Stimulated activated CD4-positive, alpha-beta T cell treated with anti-CD3 and anti-CD28 coated beads, Interleukin-2, amount 100 ng/mL, for 48 hours (primary cell): ENCODE results near the gene ZNF638.

Source experiments
- DNase-seq, 2 donors: peaks; one replicate each; pipeline ENCODE4 v3.0.0-alpha.2; 2020

The ZNF638 gene

DNA sequence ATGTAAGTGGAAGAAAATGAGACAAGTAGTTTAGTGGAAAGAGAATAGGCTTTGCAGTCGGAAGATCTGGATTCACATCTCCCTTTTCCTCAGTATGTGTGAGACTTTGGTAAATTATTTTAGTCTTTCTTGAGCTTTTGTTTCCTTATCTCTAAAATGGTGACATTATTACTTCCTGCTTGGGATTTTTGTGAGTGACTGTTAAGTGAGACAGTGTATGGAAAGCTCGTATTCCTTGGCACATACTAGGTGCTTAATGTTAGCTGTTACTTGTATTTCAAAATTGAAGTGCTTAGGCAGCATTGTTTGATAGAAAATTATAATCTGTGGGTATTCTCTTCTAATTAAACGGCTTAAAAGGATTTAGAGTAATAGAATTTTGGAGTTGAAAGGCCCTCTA lies 2.0 kb downstream of the ZNF638 start:
- no peak for DNase-seq

DNA sequence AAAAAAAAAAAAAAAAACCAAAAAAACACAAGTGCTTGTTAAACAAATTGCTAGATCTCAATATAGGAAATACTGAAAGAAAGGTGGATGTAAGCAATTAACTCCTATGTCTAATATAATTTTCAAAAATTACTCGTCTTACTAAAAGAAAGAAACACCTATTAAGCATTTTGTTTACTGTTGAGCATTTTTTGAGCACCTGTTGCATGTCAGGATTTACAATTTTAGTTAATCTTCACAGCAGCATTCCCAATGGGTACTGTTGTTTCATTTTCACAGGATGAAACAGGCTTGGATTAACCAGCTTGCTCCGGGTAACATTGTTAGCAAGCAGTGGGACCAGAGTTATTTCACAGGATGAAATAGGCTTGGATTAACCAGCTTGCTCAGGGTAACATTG lies 4.8 kb downstream of the ZNF638 start:
- no peak for DNase-seq

DNA sequence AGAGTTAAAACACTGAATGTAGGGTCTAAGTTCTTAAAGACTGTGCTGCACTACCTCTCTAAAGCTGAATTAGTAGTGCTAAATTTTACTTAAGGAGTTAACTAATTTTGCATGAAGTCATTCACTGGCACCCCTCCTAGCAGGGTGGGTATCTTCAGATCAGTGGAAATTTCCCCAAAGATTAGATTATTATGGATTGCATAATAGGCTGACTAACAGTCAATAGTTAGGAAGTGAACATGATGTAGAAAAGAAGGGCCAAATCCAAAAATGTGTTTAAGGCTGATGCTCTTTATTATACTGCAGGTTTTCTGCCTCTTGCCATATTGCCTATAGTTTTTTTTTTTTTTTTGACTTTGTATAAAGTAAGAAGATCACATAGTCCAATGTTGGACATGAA lies 5.2 kb downstream of the ZNF638 start:
- DNase-seq: no peak

DNA sequence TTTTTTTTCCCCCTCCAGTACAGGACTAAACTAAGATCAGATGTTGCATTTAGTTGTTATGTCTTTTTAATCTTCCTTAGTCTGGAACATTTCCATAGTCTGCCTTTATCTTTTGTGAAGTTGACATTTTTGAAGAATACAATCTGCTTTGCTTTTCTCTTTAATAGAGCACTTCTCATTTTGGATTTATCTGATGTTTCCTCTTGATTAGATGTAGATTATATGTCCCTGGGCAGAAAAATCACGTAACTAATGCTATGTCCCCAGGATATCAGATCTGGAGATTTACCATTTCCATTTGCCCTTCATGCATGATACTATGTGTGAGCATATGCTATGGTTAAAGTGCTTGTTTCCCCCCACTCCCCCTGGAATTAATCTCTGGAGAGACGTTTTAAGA lies 6.2 kb downstream of the ZNF638 start:
- DNase-seq: no peak

DNA sequence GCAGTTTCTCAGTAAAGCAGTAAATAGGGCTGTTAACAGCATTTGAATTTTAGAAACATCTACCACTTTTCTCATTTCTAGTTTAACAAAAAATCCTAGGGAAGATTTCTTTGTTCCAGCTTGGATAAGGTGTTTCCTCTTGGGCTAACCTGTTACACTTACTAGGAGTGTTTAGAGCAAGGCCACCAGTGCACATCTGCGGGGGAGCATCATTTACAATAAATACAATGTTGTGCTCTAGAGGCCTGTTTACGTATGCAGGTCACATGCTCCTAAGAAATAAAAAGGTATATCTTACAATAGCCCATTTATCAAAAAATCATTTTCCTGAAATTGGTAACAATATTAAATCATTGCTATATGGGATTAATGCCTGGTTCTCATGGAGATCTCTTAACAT lies 8.1 kb downstream of the ZNF638 start:
- no peak for DNase-seq

DNA sequence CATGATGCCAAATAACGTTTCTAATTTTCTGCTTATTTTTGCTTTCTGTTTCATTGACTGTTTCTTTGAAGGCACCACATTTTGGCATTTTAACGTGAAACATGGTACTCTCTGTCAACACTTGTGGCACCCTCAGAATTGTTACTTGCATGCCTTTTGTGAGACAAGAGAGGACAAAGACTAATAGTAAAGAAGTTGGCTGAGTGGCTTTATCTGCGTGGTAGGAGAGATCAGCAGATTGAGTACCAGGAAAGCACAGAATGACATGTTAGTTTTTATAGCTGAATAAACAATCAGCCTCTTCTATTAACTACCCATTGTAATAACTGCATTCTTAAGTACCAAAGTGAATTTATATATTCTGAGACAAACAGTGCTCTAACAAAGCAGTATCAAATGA lies 8.6 kb downstream of the ZNF638 start:
- DNase-seq: no peak

DNA sequence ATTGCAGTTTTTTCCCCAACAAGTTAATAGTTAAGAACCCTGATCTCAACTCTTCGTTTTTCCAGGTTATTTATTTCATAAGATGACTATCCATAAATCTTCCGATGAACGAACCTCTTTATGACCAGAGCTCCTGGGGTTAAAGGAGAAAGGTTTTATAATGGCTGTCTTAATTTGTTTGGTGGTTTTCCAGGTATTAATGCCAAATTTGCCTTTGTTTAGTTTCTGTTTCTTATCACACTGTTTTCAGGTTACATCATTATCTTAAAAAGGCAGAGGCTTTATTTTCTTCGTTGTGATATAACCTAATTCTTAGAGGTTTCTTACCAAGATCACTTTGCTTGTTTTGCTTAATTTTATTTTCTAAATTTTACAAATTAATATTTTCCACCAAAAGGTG lies 10.1 kb downstream of the ZNF638 start:
- no peak for DNase-seq

DNA sequence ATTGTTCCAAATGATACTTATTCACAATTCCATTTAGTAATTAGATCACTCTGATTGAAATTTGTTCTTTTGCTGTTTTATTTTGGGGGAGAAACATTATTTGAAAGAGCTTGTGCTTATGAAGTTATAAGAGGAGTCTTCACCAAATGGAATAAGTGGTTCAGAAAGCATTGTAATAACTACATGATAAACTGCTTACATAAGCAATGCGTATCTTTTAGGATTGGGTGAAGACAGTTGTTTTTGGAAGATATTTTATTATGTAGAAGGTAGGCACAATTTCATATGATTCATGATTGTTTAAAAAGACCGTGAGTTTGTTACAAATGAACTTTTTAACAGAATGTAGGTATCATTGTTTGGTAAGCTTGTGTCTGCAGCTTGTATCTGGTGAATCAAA lies 14.5 kb downstream of the ZNF638 start:
- no peak for DNase-seq

DNA sequence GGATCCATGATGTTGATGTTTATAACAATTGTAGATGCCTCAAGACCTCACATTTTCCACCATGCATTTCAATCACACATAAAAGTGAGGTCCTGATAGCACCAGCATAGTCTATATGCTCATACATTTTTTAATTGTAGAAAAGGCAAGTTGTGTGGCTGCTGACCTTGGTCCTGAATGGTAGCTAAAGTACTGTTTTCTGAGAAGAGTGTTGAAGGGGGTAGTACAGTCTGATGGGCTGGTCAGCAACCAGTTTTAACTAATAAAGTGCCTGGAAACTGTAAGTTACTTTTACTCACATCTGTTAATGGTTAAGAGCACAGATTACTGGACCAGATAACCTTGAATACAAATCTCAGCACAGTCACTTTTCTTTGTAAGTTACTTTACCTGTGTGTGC lies 15.9 kb downstream of the ZNF638 start:
- no peak for DNase-seq

DNA sequence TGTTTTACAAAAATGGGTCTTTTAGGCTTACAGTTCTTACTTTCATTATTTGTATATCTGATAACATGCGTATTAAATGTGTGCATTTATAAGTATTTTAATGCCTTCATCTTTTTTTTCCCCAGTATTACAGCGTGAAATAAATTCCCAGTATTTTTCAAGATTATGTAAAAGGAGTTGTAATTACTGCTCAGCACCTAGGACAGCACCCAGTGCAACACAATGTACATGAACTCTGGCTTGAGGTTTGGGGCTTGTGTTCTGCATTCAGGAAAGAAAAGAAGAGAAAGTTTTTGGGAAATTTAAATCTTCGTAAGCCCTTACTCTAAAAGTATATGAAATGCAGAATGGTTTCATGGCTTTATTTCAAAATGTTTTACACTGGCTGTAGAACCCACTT lies 16.7 kb downstream of the ZNF638 start:
- DNase-seq: no peak

DNA sequence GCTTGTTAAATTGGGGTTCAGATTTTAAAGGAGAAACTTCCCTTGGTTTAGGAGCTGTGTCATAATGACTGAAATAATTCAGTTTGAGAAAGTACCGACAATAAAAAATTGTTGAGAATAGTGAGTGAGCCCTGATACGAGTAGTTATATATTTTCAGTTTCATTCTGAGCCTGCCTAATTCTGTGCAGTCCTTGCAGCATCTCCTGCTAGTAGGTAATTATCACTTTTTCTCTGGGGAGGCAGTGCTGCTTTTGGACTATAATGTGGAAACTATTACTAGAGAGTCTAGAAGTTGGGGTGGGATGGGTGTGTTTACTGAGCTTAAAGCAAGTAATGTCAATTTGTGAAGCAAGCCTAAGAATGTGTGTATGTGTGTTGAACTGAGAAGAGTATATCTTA lies 21.7 kb downstream of the ZNF638 start:
- no peak for DNase-seq

DNA sequence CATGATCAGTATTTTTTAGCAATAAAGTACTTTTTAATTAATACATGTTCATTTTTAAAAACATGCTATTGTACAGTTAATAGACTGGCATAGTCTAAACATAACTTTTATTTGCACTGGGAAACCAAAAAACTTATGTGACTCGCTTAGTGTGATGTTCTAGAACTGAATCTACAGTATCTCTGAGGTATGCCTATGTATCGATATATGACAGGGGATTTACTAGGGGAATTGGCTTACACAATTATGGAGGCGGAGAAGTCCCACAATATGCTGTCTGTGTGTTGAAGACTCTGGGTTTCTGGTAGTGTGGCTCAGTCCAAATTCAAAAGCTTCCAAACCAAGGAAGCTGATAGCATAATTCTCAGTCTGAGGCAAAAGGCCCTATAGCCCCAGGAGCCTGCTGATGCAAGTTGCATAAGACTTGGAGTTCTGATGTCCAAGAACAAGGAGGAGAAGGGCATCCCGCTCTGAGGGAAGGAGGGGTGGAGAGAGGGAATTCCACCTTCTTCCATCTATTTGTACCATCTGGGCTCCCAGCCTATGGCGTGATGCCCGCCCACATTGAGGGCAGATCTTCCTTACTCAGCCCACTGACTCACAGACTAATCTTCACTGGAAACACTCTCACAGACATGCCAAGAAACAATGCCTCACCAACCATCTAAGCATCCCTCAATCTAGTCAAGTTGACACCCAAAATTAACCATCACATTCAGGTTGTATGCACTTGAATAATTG lies 27.5 kb downstream of the ZNF638 start:
- DNase-seq: peak; percentile 6 to 8

DNA sequence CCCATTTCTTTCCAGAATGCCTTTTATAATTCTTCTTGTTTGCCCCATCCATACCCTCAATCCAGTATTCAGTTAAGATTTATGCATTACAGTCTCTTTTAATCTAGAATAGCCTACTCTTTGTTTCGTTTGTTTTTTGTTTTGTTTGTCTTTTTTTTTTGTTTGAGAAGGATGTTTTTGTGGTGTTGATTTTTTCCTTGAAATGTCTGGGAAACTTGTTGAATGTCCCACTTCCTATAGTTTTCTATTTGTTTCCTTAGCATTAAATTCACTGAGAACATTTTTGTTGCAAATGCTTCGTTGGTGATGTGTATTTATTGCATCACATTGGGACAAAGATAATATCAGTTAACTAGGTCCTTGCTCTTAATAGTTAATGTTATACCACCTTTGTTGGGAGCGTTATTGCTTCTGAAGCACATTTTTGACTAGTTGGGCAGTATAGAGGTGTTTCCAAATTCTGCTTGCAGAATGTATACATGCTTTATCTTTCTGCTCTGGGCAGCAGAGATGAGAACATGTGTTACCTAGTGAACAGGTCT lies 28.9 kb downstream of the ZNF638 start:
- DNase-seq: no peak

DNA sequence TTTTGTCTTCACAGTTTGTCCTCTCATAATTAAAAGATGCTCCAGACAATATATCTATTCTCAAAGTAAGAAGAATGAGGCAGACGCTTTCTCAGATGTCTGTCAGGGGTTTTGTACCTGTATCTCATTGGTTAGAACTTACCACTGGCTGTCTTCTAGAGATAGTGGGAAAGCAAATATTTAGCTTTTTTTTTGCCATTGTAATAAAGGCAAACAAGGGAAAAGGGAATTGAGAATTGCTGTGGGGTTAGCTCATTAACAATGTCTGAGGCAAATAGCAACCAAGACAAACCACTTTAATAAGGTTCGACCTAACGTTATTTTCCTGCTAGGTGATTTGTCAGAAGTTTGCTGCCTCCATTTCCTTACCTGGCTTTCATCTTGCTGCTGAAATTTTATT lies 30.0 kb downstream of the ZNF638 start:
- no peak for DNase-seq

DNA sequence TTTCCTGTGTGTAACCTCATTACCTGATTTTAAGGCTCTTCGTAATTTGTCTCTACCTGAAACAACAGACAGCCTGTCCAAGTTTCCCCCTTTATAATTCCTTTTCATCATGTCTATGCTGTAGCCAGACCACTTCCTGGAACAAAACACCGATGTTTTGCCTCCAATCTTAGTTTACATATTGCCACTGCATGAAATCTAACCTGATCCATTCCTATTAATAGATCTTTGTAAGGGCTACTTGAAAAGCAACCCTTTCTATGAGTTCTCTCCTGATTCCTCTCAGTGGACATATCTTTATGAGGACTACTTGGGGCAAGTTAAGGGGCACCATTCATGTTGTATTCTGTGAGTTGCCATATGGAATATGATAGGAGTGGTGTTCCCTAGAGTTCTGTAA lies 30.9 kb downstream of the ZNF638 start:
- DNase-seq: no peak

DNA sequence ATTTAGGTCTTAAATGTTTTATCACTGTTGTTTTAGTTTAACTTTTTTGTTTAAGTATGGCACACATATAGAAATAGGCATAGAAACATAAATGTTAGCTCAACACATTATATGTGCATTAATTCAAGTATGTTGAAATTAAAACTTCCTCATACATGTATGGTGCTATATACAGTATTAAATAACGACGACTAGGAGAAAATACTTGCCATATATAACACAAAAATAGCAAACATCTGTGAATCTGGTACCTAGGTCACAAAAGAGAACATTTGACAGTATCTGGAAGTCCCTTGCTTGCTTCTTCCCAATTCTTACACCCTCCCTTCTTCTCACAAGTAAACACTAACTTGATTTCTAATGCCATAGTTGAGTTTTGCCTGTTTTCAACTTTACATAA lies 38.4 kb downstream of the ZNF638 start:
- no peak for DNase-seq

DNA sequence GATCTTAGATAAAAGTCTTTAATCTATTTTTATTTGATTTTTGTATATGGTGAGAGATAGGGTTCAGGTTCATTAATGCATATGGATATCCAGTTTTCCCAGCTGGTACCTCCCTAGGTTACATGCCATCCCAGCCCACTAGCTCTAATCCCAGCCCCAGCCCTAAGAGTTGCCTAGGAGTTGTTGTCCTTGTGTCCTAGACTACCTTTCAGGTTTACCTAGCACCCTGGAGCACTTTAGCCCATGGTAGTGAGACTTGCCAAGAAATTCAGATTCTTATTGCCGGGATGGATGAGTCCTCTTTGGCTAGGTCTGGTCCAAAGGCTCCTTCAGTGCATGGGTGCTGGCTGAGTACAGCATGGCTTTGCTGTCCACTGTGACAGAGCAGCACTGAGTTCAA lies 40.5 kb downstream of the ZNF638 start:
- DNase-seq: no peak

DNA sequence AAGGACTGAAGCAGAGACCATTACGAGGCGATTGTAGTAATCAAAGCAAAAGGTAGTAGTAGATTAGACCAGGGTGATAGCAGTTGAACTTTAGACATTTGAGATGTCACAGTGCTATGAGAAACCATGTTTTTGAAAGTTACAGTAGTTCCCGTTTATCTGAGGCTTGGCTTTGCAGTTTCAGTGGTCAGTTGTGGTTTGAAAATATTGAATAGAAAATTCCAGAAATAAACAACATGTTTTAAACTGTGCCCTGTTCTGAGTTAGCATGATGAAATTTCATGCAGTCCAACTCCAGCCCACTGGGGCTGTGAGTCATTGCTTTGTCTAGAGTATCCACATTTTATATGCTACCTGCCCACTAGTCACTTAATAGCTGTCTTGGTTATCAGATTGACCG lies 47.5 kb downstream of the ZNF638 start:
- DNase-seq: no peak

DNA sequence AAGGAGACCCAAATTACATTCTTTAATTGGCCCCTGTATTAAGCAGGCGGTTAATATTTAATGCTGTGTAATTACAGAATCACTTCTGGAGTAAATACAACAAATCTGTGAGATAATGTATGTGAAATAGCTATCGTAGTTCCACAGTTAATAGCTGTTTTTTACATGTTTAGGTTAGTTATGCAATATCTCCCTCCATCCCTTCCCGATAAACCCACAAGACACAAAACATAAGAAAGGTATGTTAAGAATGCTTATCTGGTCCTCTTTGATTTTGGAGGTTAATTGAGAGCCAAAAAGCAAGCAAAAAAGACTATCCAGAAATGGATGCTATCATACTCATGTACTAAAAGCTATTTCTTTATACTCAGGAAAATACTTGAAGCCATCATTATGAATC lies 49.1 kb downstream of the ZNF638 start:
- DNase-seq: no peak

DNA sequence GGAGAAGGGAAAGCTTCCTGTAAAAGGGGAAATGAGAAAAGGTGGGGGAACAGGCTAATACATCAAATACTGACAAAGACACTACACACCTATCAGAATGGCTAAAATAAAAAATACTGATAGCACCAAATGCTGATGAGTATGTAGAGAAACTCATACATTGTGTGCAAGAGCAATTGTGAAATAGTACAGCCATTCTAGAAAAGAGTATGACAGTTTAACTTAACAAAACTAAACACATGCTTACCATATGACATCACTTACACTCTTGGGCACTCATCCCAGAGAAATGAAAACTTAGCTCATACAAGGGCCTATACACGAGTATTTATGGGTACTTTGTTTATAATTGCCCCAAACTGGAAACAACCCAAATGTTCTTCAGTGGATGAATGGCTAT lies 53.4 kb downstream of the ZNF638 start:
- no peak for DNase-seq

DNA sequence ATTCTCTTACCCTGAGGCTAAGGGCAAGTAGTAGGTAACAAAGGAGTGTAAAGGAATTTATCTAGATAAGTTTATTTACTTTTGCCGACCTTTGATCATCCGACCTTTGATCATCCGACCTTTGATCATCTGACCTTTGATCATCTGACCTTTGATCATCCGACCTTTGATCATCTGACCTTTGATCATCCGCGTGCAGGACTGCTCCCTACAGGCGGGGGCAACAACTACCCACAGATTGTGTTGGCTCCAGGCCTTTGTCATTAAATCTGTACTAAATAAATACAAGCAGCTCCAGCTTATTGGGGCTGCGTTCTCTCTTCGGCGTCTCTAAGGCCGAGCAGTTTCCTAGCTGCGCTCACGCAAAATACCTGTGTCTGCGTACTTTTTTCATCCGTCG lies 56.6 kb downstream of the ZNF638 start:
- no peak for DNase-seq

DNA sequence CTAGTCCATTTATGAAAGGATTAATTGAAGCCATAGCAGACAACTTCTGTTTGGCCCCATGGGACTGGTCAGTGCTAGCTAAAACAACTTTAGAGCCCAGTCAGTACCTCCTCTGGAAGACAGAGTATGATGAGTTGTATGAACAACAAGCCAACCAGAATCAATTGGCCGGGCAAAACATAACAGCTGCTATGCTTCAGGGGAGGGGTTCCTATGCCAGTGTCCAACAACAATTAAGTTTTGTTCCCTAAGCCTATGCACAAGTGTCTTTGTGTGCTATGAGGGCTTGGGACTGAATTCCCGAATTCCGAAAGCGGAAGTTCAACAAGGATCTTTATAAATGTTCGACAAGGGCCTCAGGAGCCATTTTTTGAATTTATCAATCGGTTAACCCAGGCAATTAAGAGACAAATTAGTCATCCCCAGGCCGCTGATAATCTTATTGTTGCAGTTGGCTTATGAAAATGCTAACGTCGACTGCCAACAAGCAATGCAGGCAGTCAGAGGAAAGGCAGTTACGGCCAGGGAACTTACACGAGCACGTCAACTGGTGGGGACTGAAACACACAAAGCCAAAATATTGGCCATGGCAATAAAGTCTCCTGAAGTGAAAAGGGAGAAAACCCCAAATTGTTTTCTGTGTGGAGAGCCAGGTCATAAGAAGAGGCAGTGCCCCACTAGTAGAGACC lies 57.9 kb downstream of the ZNF638 start:
- no peak for DNase-seq

DNA sequence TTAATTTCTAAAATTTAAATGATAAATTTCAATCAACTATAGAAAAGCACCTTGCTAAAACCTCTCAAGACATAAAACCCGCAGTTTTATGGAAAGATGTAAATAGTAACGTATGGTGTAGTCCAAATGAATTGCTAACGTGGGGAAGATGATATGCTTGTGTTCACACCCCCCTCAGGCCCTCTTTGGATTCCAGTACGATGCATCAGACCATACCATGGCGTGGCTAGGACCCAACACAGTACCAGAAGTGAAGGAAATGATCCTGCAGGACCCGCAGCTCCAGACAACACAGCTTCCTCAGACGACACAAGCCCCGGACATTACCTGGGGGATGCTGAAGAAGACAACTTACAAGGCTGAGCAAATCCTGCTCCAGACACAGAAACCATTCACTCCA lies 61.6 kb downstream of the ZNF638 start:
- no peak for DNase-seq

DNA sequence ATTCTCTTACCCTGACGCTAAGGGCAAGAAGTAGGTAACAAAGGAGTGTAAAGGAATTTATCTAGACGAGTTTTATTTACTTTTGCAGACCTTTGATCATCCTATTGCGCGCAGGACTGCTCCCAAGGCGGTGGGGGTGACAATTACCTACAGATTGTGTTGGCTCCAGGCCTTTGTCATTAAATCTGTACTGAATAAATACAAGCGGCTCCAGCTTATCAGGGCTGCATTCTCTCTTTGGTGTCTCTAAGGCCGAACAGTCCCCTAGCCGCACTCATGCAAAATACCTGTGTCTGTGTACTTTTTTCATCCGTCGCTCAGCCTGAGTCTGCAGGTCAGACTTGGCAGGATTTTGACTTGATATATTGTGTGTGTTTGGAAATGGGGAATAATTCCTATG lies 63.9 kb downstream of the ZNF638 start:
- no peak for DNase-seq

DNA sequence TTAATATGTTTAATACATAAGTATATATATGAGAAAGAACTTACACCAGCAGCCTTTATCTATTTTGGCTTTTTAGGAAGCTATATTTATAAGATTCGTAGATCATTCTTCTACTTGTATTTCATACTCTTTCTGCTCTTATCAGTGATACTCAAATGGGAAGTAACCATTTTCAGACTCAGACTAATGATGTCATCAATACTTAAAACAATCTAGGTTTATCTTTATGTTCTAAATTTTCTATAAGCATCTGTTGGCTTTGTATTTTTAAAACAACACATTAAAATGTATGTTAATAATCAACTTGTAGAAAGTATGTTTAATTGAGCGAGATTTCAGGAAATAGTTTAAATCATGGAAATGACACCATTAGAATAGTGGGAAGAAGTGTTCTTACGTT lies 70.8 kb downstream of the ZNF638 start:
- no peak for DNase-seq
